OCI-LY7 (cell line): ENCODE data around the gene TMEM37. TPM values are rescaled to one million over a fixed set of nuclear protein-coding genes. Genes with fewer than 3 reads are reported as not detected.

Source experiments
- BruUV-seq: library from RNA; stranded (reverse); fragments of 400-500 nt; replicated peaks from 2 replicates; lab custom pipeline; 2021; lab: Mats Ljungman, UMichigan
- CTCF ChIA-PET: fragments of 300-600 bp; sonication (Branson Sonifier 250); formaldehyde crosslinking; loops from one replicate; lab custom pipeline; 2022; ENCODE audit warnings: antibody characterized with exemption; ENCODE audit not compliant: unreplicated experiment; lab: Charles Lee
- POLR2A ChIA-PET: fragments of 300-600 bp; sonication (Branson Sonifier 250); formaldehyde crosslinking; loops from one replicate; lab custom pipeline; 2022; ENCODE audit warnings: antibody characterized with exemption; lab: Charles Lee
- DNase-seq: peaks from one replicate; pipeline ENCODE4 v3.0.0-alpha.2; 2015; ENCODE audit warnings: low spot score
- H2AFZ ChIP-seq: fragments of 200-600 bp; sonication (generic), shearing (Covaris generic); 2 replicates; pipeline ENCODE4 v1.6.1; 2014; ENCODE audit warnings: mild to moderate bottlenecking, antibody characterized with exemption, low read length, moderate library complexity
- H3K27ac ChIP-seq: fragments of 200-600 bp; sonication (generic); 2 replicates; pipeline ENCODE4 v1.5.1; 2014; ENCODE audit warnings: mixed run types, low read depth, mild to moderate bottlenecking, moderate library complexity, low read length, inconsistent platforms; ENCODE audit not compliant: poor library complexity, severe bottlenecking
- H3K36me3 ChIP-seq: fragments of 200-600 bp; sonication (generic); 2 replicates; pipeline ENCODE4 v1.6.1; 2014; ENCODE audit warnings: mild to moderate bottlenecking, antibody characterized with exemption, low read length, moderate library complexity, mixed read lengths; ENCODE audit not compliant: insufficient read depth
- H3K4me1 ChIP-seq: fragments of 200-600 bp; sonication (generic); 2 replicates; pipeline ENCODE4 v1.5.1; 2014; ENCODE audit warnings: mild to moderate bottlenecking, low read length; ENCODE audit not compliant: insufficient read depth, poor library complexity, severe bottlenecking
- H3K4me2 ChIP-seq: fragments of 200-600 bp; sonication (generic); 2 replicates; pipeline ENCODE4 v1.6.1; 2014; ENCODE audit warnings: mild to moderate bottlenecking, low read length
- H3K4me3 ChIP-seq: fragments of 200-600 bp; sonication (generic); 2 replicates; pipeline ENCODE4 v1.5.1; 2014; ENCODE audit warnings: mild to moderate bottlenecking, low read depth, low read length; ENCODE audit not compliant: poor library complexity, severe bottlenecking
- H3K79me2 ChIP-seq: fragments of 200-600 bp; sonication (generic); 2 replicates; pipeline ENCODE4 v1.6.1; 2016; ENCODE audit warnings: low read depth, mild to moderate bottlenecking, low read length, moderate library complexity, mixed read lengths; ENCODE audit not compliant: insufficient read depth
- H3K9me2 ChIP-seq: fragments of 200-600 bp; sonication (generic); 2 replicates; pipeline ENCODE4 v1.6.1; 2016; ENCODE audit warnings: mild to moderate bottlenecking, low read length, mixed read lengths; ENCODE audit not compliant: insufficient read depth
- H3K9me3 ChIP-seq: fragments of 200-600 bp; sonication (generic); 2 replicates; pipeline ENCODE4 v1.6.1; 2014; ENCODE audit warnings: mild to moderate bottlenecking, mixed run types, low read length, mixed read lengths
- H4K20me1 ChIP-seq: fragments of 200-600 bp; sonication (generic); 2 replicates; pipeline ENCODE4 v1.6.1; 2014; ENCODE audit warnings: mild to moderate bottlenecking, antibody characterized with exemption, low read length, moderate library complexity, mixed read lengths; ENCODE audit not compliant: insufficient read depth
- CTCF ChIP-seq: fragments of 200-600 bp; sonication (generic); conservative IDR thresholded peaks from 2 replicates; pipeline ENCODE4 v1.5.1; 2014; ENCODE audit warnings: mild to moderate bottlenecking, antibody characterized with exemption, low read length, moderate library complexity, mixed read lengths
- EZH2phosphoT487 ChIP-seq: fragments of 200-600 bp; sonication (generic); IDR thresholded peaks from 2 replicates; pipeline ENCODE4 v1.6.1; 2018; ENCODE audit warnings: low read depth, borderline replicate concordance, mild to moderate bottlenecking, mixed run types, antibody characterized with exemption, low read length, moderate library complexity, mixed read lengths
- intact Hi-C: fragments of 100-400 bp; cut with micrococcal nuclease; formaldehyde crosslinking; loops from one replicate; pipeline ENCODE4 v1.10.0; 2022; ENCODE audit not compliant: unreplicated experiment
- total RNA-seq, 2 experiments: library from RNA; depleted of rRNA in 1 of 2; stranded (reverse); fragments of >200 nt in 1 of 2; shearing (Covaris generic) in 1 of 2; gene quantifications; 2 replicates each; pipeline ENCODE4 v1.2.3, GENCODE V29; 2014 to 2022

Gene TMEM37
- total RNA-seq, 2 experiments from 2014 or later, result not detected

GRCh38 chr2:119475225-119475856, 43.7 kb downstream of the TMEM37 start:
- Histone ChIP-seq H3K36me3 (no peaks in the 10 kb centered on the region), H3K27ac (no peak overlapping the region), H3K4me2 (no peak overlapping the region), H3K4me3 (no peak overlapping the region), H3K4me1 (peaks cover 3% of the 10 kb centered on the region), H3K79me2 (no peaks in the 10 kb centered on the region), H4K20me1 (no peaks in the 10 kb centered on the region), H3K9me3 (no peaks in the 10 kb centered on the region), H3K9me2 (no peaks in the 10 kb centered on the region), H2AFZ (no peak overlapping the region)
- POLR2A ChIA-PET, result interaction anchor here (0.9 to 1.3 kb wide), 2 partner anchors 14 to 164 kb away, joined by 3 to 5 read pairs; no protein-coding TSS in a partner anchor
- BruUV-seq, result no TSS peak
- CTCF ChIA-PET, result interaction anchor here (2.5 kb wide), 1 partner anchor 60 kb away, joined by 8 read pairs; no protein-coding TSS in a partner anchor
- TF ChIP-seq CTCF, result peak; percentile 26; the same call in 1 of the 2 replicates
- no peak for TF ChIP-seq EZH2phosphoT487
- DNase-seq, result peak; percentile 55
- intact Hi-C loops, result no loop called here

- intact Hi-C loops, result loop anchor here (1.0 to 2.0 kb wide), 3 partner anchors 69 to 593 kb away; no protein-coding TSS in a partner anchor
- H2AFZ ChIP-seq, result no peak overlapping the region
Observed at GRCh38 chr2:119475857-119476244, 44.2 kb downstream of the TMEM37 start.

More at GRCh38 chr2:119475857-119476244, 44.2 kb downstream of the TMEM37 start:
- CTCF ChIA-PET, result interaction anchor here (0.6 to 2.5 kb wide), 7 partner anchors 9 to 1468 kb away, joined by 3 to 8 read pairs (median 4); no protein-coding TSS in a partner anchor
- Histone ChIP-seq H3K9me2 (no peaks in the 10 kb centered on the region), H3K9me3 (no peaks in the 10 kb centered on the region), H3K36me3 (no peaks in the 10 kb centered on the region), H4K20me1 (no peaks in the 10 kb centered on the region), H3K4me1 (peaks cover 3% of the 10 kb centered on the region), H3K27ac (no peak overlapping the region), H3K4me2 (no peak overlapping the region), H3K79me2 (no peaks in the 10 kb centered on the region), H3K4me3 (no peak overlapping the region)
- no peak for DNase-seq
- POLR2A ChIA-PET, result interaction anchor here (1.3 kb wide), 1 partner anchor 13 kb away, joined by 3 read pairs; no protein-coding TSS in a partner anchor
- TF ChIP-seq EZH2phosphoT487 (no peak), CTCF (no peak)
- no TSS peak for BruUV-seq
